Colonic mucosa (tissue), 4 donors: ENCODE results near the gene FETUB. TPM values are rescaled to one million over a fixed set of nuclear protein-coding genes. Genes with fewer than 3 reads are reported as not detected.
"Not testable (repeated sequence)": the region's sequence is repeated elsewhere in the genome, so short reads cannot be mapped to it uniquely, and the experiment has no call there.

Source experiments
- DNase-seq: peaks from one replicate; pipeline ENCODE4 v3.0.0-alpha.2; 2020
- H3K27ac ChIP-seq: fragments of 200-600 bp; one replicate; pipeline ENCODE4 v1.8.0; 2021
- H3K27me3 ChIP-seq: fragments of 200-600 bp; one replicate; pipeline ENCODE4 v1.8.0; 2021
- H3K36me3 ChIP-seq: fragments of 200-600 bp; one replicate; pipeline ENCODE4 v1.8.0; 2021
- H3K4me1 ChIP-seq: fragments of 200-600 bp; one replicate; pipeline ENCODE4 v1.8.0; 2021; ENCODE audit warnings: mild to moderate bottlenecking
- H3K4me3 ChIP-seq: fragments of 200-600 bp; one replicate; pipeline ENCODE4 v1.8.0; 2021
- H3K9ac ChIP-seq, 2 donors: one replicate each; pipeline ENCODE4 v1.7.0; 2013; ENCODE audit warnings: control low read depth in 2 of 2, low read depth in 2 of 2, low read length in 2 of 2
- H3K9me3 ChIP-seq: fragments of 200-600 bp; one replicate; pipeline ENCODE4 v1.8.0; 2021
- CTCF ChIP-seq: fragments of 200-600 bp; IDR thresholded peaks from one replicate; pipeline ENCODE4 v1.8.0; 2022; ENCODE audit warnings: antibody characterized with exemption, mild to moderate bottlenecking
- intact Hi-C: fragments of 100-400 bp; cut with DNase I; formaldehyde crosslinking; loops from one replicate; pipeline ENCODE4 v1.14.1; 2022
- total RNA-seq, 2 donors: library from RNA; stranded (reverse); fragmentation: NEBNext Ultra II Directional in 1 of 2; extraction: Animal tissue kit (Norgen Biotek cat#: 25700) in 1 of 2; gene quantifications; one replicate each; pipeline ENCODE4 v1.2.1, GENCODE V29; 2021
- donor health status: healthy.
- donor health status: DM: no; HTN: no; CAD: no.
- donor health status: DM: no; HTN: no; CAD: no.

FETUB gene
- total RNA-seq, 2 donors from 2014 or later = 0.22 to 0.27 TPM

GRCh38 chr3:186626254-186626847 lies 13.8 kb upstream of the FETUB start:
- intact Hi-C loops = no loop called here
- DNase-seq = no peak
- Histone ChIP-seq H3K4me1 (no peaks in the 10 kb centered on the region), H3K4me3 (no peak overlapping the region), H3K27ac (no peak overlapping the region), H3K27me3 (no peaks in the 10 kb centered on the region), H3K9ac (no peak overlapping the region), H3K36me3 (no peaks in the 10 kb centered on the region), H3K9me3 (no peaks in the 10 kb centered on the region)
- no peak for TF ChIP-seq CTCF

GRCh38 chr3:186627852-186628414 lies 12.3 kb upstream of the FETUB start:
- Histone ChIP-seq H3K4me3 (no peak overlapping the region), H3K4me1 (no peaks in the 10 kb centered on the region), H3K27me3 (no peaks in the 10 kb centered on the region), H3K9me3 (no peaks in the 10 kb centered on the region), H3K27ac (no peak overlapping the region), H3K9ac (no peak overlapping the region), H3K36me3 (no peaks in the 10 kb centered on the region)
- DNase-seq = no peak
- no peak for TF ChIP-seq CTCF
- intact Hi-C loops = no loop called here

GRCh38 chr3:186628756-186629155 lies 11.4 kb upstream of the FETUB start:
- Histone ChIP-seq H3K36me3 (no peaks in the 10 kb centered on the region), H3K4me1 (no peaks in the 10 kb centered on the region), H3K27ac (no peak overlapping the region), H3K9me3 (no peaks in the 10 kb centered on the region), H3K27me3 (no peaks in the 10 kb centered on the region), H3K4me3 (no peak overlapping the region), H3K9ac (no peak overlapping the region)
- TF ChIP-seq CTCF = no peak
- DNase-seq = no peak
- intact Hi-C loops = no loop called here

GRCh38 chr3:186630950-186631641 lies 9.1 kb upstream of the FETUB start:
- H3K9ac ChIP-seq = no peak overlapping the region

GRCh38 chr3:186633481-186633880 lies 6.7 kb upstream of the FETUB start:
- Histone ChIP-seq H3K9ac (no peak overlapping the region), H3K9me3 (no peaks in the 10 kb centered on the region), H3K4me3 (no peak overlapping the region), H3K27ac (no peak overlapping the region), H3K4me1 (no peaks in the 10 kb centered on the region), H3K36me3 (no peaks in the 10 kb centered on the region), H3K27me3 (no peaks in the 10 kb centered on the region)
- no peak for DNase-seq
- intact Hi-C loops = no loop called here
- TF ChIP-seq CTCF = no peak

More at GRCh38 chr3:186630950-186631641, 9.1 kb upstream of the FETUB start:
- no peak for TF ChIP-seq CTCF
- Histone ChIP-seq H3K9me3 (no peaks in the 10 kb centered on the region), H3K4me3 (no peak overlapping the region), H3K27me3 (no peaks in the 10 kb centered on the region), H3K4me1 (no peaks in the 10 kb centered on the region), H3K36me3 (no peaks in the 10 kb centered on the region), H3K27ac (no peak overlapping the region)
- intact Hi-C loops = no loop called here
- DNase-seq = no peak

- H3K9ac ChIP-seq, H3K36me3 ChIP-seq, H3K27me3 ChIP-seq, H3K4me1 ChIP-seq, intact Hi-C loops, H3K27ac ChIP-seq, DNase-seq, H3K9me3 ChIP-seq, H3K4me3 ChIP-seq: not testable (repeated sequence)
Observed at GRCh38 chr3:186634207-186634606, 6.0 kb upstream of the FETUB start.
